Osteocyte (in vitro differentiated cells): Measurements from ENCODE around the gene AAMDC. TPM values are rescaled to one million over a fixed set of nuclear protein-coding genes. Genes with fewer than 3 reads are reported as not detected.

Experiments
- DNase-seq: peaks from one replicate; pipeline ENCODE4 v3.0.0; 2021; ENCODE audit warnings: mixed read lengths; ENCODE audit not compliant: unreplicated experiment; ENCODE audit errors: extremely low spot score
- H3K27ac Mint-ChIP-seq: one replicate; pipeline ENCODE4 v1.8.0; 2021; ENCODE audit warnings: mild to moderate bottlenecking, mixed read lengths; ENCODE audit not compliant: unreplicated experiment
- H3K27me3 Mint-ChIP-seq: one replicate; pipeline ENCODE4 v1.8.0; 2021; ENCODE audit warnings: mixed read lengths; ENCODE audit not compliant: unreplicated experiment
- H3K36me3 Mint-ChIP-seq: one replicate; pipeline ENCODE4 v1.8.0; 2021; ENCODE audit warnings: mixed read lengths; ENCODE audit not compliant: unreplicated experiment
- H3K4me1 Mint-ChIP-seq: one replicate; pipeline ENCODE4 v1.8.0; 2021; ENCODE audit warnings: mixed read lengths; ENCODE audit not compliant: unreplicated experiment
- H3K4me3 Mint-ChIP-seq: one replicate; pipeline ENCODE4 v1.8.0; 2021; ENCODE audit warnings: mild to moderate bottlenecking, moderate library complexity, mixed read lengths; ENCODE audit not compliant: unreplicated experiment
- H3K9me3 Mint-ChIP-seq: one replicate; pipeline ENCODE4 v1.8.0; 2021; ENCODE audit warnings: mixed read lengths; ENCODE audit not compliant: unreplicated experiment
- CTCF ChIP-seq: fragments of 200-600 bp; sonication (generic); IDR thresholded peaks from 2 replicates; pipeline ENCODE4 v1.5.0; 2021; ENCODE audit warnings: antibody characterized with exemption, mild to moderate bottlenecking, moderate library complexity
- total RNA-seq: library from RNA; stranded (reverse); gene quantifications from 2 replicates; pipeline ENCODE4 v1.2.1, GENCODE V29; 2021

Gene AAMDC
- total RNA-seq, 1 donor from 2014 or later, result 38.0 TPM

- Mint-ChIP-seq H3K36me3 (peaks cover 15% of the 10 kb centered on the region), H3K4me1 (peaks cover 14% of the 10 kb centered on the region), H3K9me3 (peaks cover 7% of the 10 kb centered on the region), H3K4me3 (no peak overlapping the region), H3K27me3 (no peaks in the 10 kb centered on the region), H3K27ac (no peak overlapping the region)
- no peak for TF ChIP-seq CTCF
- no peak for DNase-seq
Measured at GRCh38 chr11:77791301-77791700, 29.6 kb upstream of the AAMDC start.

- DNase-seq, result no peak
- H3K9me3 Mint-ChIP-seq, result peaks cover 7% of the 10 kb centered on the region
- no peak for TF ChIP-seq CTCF
- no peaks in the 10 kb centered on the region for H3K27me3 Mint-ChIP-seq
- H3K36me3 Mint-ChIP-seq, result peaks cover 21% of the 10 kb centered on the region
- H3K27ac Mint-ChIP-seq, result no peak overlapping the region
- H3K4me1 Mint-ChIP-seq, result peaks cover 9% of the 10 kb centered on the region
- H3K4me3 Mint-ChIP-seq, result no peak overlapping the region
Measured at GRCh38 chr11:77793972-77794371, 27.0 kb upstream of the AAMDC start.

- Mint-ChIP-seq H3K36me3 (peaks cover 6% of the 10 kb centered on the region), H3K27ac (no peak overlapping the region), H3K4me1 (peaks cover 23% of the 10 kb centered on the region), H3K9me3 (no peaks in the 10 kb centered on the region), H3K4me3 (no peak overlapping the region), H3K27me3 (no peaks in the 10 kb centered on the region)
- DNase-seq, result no peak
- TF ChIP-seq CTCF, result no peak
Measured at GRCh38 chr11:77799338-77799737, 21.6 kb upstream of the AAMDC start.

GRCh38 chr11:77800449-77800848, 20.5 kb upstream of the AAMDC start:
- no peak for TF ChIP-seq CTCF
- H3K4me3 Mint-ChIP-seq, result no peak overlapping the region
- H3K27ac Mint-ChIP-seq, result no peak overlapping the region
- H3K36me3 Mint-ChIP-seq, result peaks cover 6% of the 10 kb centered on the region
- peaks cover 16% of the 10 kb centered on the region for H3K4me1 Mint-ChIP-seq
- DNase-seq, result no peak
- H3K27me3 Mint-ChIP-seq, result no peaks in the 10 kb centered on the region
- H3K9me3 Mint-ChIP-seq, result no peaks in the 10 kb centered on the region

GRCh38 chr11:77801477-77801876, 19.5 kb upstream of the AAMDC start:
- DNase-seq, result no peak
- no peak overlapping the region for H3K27ac Mint-ChIP-seq
- peaks cover 20% of the 10 kb centered on the region for H3K4me1 Mint-ChIP-seq
- H3K9me3 Mint-ChIP-seq, result no peaks in the 10 kb centered on the region
- peaks cover 7% of the 10 kb centered on the region for H3K36me3 Mint-ChIP-seq
- no peaks in the 10 kb centered on the region for H3K27me3 Mint-ChIP-seq
- no peak for TF ChIP-seq CTCF
- H3K4me3 Mint-ChIP-seq, result no peak overlapping the region
